GM23248 (cell line): ENCODE measurements around the gene TCF4.

Experiments
- EZH2 ChIP-seq: fragments of 200-600 bp; sonication (generic); IDR thresholded peaks from 2 replicates; pipeline ENCODE4 v1.6.1; 2018; ENCODE audit warnings: antibody characterized with exemption, mild to moderate bottlenecking; ENCODE audit not compliant: insufficient read depth, poor library complexity, severe bottlenecking
- EZH2phosphoT487 ChIP-seq: fragments of 200-600 bp; sonication (generic); IDR thresholded peaks from 2 replicates; pipeline ENCODE4 v1.6.1; 2018; ENCODE audit warnings: antibody characterized with exemption, moderate library complexity, mild to moderate bottlenecking, low read depth; ENCODE audit not compliant: insufficient read depth

- TF ChIP-seq EZH2phosphoT487 (no peak), EZH2 (no peak)
Observed at GRCh38 chr18:55249550-55249949, 338.4 kb downstream of the TCF4 start.
